ENCODE results near the gene CLEC9A.

DNA sequence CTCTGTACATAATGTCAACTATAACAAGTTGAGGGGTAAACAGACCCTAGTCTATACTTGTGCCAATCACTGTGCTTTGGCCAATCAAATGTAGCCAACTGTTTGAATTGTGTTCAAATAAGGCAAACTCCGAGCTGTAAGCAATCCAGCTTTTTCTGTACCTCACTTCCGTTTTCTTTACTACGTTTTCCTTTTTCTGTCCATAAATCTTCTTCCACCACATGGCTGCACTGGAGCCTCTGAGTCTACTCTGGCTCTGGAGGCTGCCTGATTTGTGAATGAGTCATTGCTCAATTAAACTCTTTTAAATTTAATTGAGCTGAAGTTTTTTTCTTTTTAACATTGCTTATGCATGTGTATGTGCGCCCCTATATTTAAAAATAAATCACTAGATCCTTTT is 38.6 kb downstream of the CLEC9A start:
- TF ChIP-seq, protein P1, sequence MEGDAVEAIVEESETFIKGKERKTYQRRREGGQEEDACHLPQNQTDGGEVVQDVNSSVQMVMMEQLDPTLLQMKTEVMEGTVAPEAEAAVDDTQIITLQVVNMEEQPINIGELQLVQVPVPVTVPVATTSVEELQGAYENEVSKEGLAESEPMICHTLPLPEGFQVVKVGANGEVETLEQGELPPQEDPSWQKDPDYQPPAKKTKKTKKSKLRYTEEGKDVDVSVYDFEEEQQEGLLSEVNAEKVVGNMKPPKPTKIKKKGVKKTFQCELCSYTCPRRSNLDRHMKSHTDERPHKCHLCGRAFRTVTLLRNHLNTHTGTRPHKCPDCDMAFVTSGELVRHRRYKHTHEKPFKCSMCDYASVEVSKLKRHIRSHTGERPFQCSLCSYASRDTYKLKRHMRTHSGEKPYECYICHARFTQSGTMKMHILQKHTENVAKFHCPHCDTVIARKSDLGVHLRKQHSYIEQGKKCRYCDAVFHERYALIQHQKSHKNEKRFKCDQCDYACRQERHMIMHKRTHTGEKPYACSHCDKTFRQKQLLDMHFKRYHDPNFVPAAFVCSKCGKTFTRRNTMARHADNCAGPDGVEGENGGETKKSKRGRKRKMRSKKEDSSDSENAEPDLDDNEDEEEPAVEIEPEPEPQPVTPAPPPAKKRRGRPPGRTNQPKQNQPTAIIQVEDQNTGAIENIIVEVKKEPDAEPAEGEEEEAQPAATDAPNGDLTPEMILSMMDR (IDR thresholded peaks at IDR 0.05): no peak
- no peak for TF ChIP-seq EZH2 (IDR thresholded peaks at IDR 0.05; ENCODE audit: borderline replicate concordance, insufficient read depth, low read depth, low read length, poor library complexity, severe bottlenecking)

Measured in B cell (primary cell).